PC-3 (cell line): ENCODE results near the gene PLXNA4.

ENCODE experiments used
- EZH2 ChIP-seq: fragments of 300-600 bp; sonication (generic); IDR thresholded peaks from one replicate; pipeline ENCODE4 v1.6.1; 2017; ENCODE audit warnings: antibody characterized with exemption, mild to moderate bottlenecking, low read length; ENCODE audit not compliant: unreplicated experiment
- EZH2phosphoT487 ChIP-seq: fragments of 300-600 bp; sonication (generic); IDR thresholded peaks from 2 replicates; pipeline ENCODE4 v1.6.1; 2018; ENCODE audit warnings: mild to moderate bottlenecking, antibody characterized with exemption, low read length, borderline replicate concordance
- TF ChIP-seq, protein P1 (sequence below): fragments of 300-600 bp; sonication (generic); conservative IDR thresholded peaks from 2 replicates; pipeline ENCODE4 v1.5.1; 2017; ENCODE audit warnings: antibody characterized with exemption, low read depth, mild to moderate bottlenecking, low read length

GRCh38 chr7:132275416-132276233 lies 300.6 kb downstream of the PLXNA4 start:
- TF ChIP-seq EZH2phosphoT487 (no peak), EZH2 (no peak)
- TF ChIP-seq, protein P1, sequence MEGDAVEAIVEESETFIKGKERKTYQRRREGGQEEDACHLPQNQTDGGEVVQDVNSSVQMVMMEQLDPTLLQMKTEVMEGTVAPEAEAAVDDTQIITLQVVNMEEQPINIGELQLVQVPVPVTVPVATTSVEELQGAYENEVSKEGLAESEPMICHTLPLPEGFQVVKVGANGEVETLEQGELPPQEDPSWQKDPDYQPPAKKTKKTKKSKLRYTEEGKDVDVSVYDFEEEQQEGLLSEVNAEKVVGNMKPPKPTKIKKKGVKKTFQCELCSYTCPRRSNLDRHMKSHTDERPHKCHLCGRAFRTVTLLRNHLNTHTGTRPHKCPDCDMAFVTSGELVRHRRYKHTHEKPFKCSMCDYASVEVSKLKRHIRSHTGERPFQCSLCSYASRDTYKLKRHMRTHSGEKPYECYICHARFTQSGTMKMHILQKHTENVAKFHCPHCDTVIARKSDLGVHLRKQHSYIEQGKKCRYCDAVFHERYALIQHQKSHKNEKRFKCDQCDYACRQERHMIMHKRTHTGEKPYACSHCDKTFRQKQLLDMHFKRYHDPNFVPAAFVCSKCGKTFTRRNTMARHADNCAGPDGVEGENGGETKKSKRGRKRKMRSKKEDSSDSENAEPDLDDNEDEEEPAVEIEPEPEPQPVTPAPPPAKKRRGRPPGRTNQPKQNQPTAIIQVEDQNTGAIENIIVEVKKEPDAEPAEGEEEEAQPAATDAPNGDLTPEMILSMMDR = no peak
